Colonic mucosa (tissue), 4 donors: ENCODE data around the gene GAMT. TPM values are rescaled to one million over a fixed set of nuclear protein-coding genes. Genes with fewer than 3 reads are reported as not detected.

Source experiments
- DNase-seq: peaks from one replicate; pipeline ENCODE4 v3.0.0-alpha.2; 2020
- H3K27ac ChIP-seq: fragments of 200-600 bp; one replicate; pipeline ENCODE4 v1.8.0; 2021
- H3K27me3 ChIP-seq: fragments of 200-600 bp; one replicate; pipeline ENCODE4 v1.8.0; 2021
- H3K36me3 ChIP-seq: fragments of 200-600 bp; one replicate; pipeline ENCODE4 v1.8.0; 2021
- H3K4me1 ChIP-seq: fragments of 200-600 bp; one replicate; pipeline ENCODE4 v1.8.0; 2021; ENCODE audit warnings: mild to moderate bottlenecking
- H3K4me3 ChIP-seq: fragments of 200-600 bp; one replicate; pipeline ENCODE4 v1.8.0; 2021
- H3K9ac ChIP-seq, 2 donors: one replicate each; pipeline ENCODE4 v1.7.0; 2013; ENCODE audit warnings: control low read depth in 2 of 2, low read depth in 2 of 2, low read length in 2 of 2
- H3K9me3 ChIP-seq: fragments of 200-600 bp; one replicate; pipeline ENCODE4 v1.8.0; 2021
- CTCF ChIP-seq: fragments of 200-600 bp; IDR thresholded peaks from one replicate; pipeline ENCODE4 v1.8.0; 2022; ENCODE audit warnings: antibody characterized with exemption, mild to moderate bottlenecking
- intact Hi-C: fragments of 100-400 bp; cut with DNase I; formaldehyde crosslinking; loops from one replicate; pipeline ENCODE4 v1.14.1; 2022
- total RNA-seq, 2 donors: library from RNA; stranded (reverse); fragmentation: NEBNext Ultra II Directional in 1 of 2; extraction: Animal tissue kit (Norgen Biotek cat#: 25700) in 1 of 2; gene quantifications; one replicate each; pipeline ENCODE4 v1.2.1, GENCODE V29; 2021
- donor health status: healthy.
- donor health status: DM: no; HTN: no; CAD: no.
- donor health status: DM: no; HTN: no; CAD: no.

The GAMT gene
- total RNA-seq, 2 donors from 2014 or later = 3.3 to 3.7 TPM

GRCh38 chr19:1384478-1385110 lies 16.7 kb downstream of the GAMT start:
- intact Hi-C loops = loop anchor here (5.0 kb wide), 2 partner anchors 67 to 102 kb away; no protein-coding TSS in a partner anchor
- peaks cover 6% of the 10 kb centered on the region for H3K4me1 ChIP-seq
- DNase-seq = no peak
- peak overlapping the region; percentile 98 to 99 for H3K9ac ChIP-seq
- H3K4me3 ChIP-seq = peak overlapping the region; percentile 99
- peak overlapping the region; percentile 78 for H3K27ac ChIP-seq
- H3K36me3 ChIP-seq = peaks cover 7% of the 10 kb centered on the region
- no peak for TF ChIP-seq CTCF
- H3K27me3 ChIP-seq = no peaks in the 10 kb centered on the region
- H3K9me3 ChIP-seq = no peaks in the 10 kb centered on the region

- Histone ChIP-seq H3K27ac (peak overlapping the region; percentile 78), H3K4me1 (peaks cover 6% of the 10 kb centered on the region), H3K4me3 (peak overlapping the region; percentile 99), H3K36me3 (peaks cover 2% of the 10 kb centered on the region), H3K27me3 (no peaks in the 10 kb centered on the region), H3K9ac (peak overlapping the region; percentile 98 to 99), H3K9me3 (no peaks in the 10 kb centered on the region)
- DNase-seq = no peak
- TF ChIP-seq CTCF = no peak
- intact Hi-C loops = loop anchor here (5.0 kb wide), 2 partner anchors 67 to 102 kb away; no protein-coding TSS in a partner anchor
These were observed 17.3 kb downstream of the GAMT start for GRCh38 chr19:1384085-1384462.

- Histone ChIP-seq H3K9ac (peak within 1 kb of the TSS; percentile 98 to 99), H3K9me3 (no peaks in the 10 kb centered on the region), H3K27me3 (no peaks in the 10 kb centered on the region), H3K36me3 (no peaks in the 10 kb centered on the region), H3K4me1 (peaks cover 6% of the 10 kb centered on the region), H3K4me3 (peak within 1 kb of the TSS; percentile 99), H3K27ac (peak within 1 kb of the TSS; percentile 78)
- intact Hi-C loops = loop anchor here (5.0 kb wide), 2 partner anchors 66 to 101 kb away; no protein-coding TSS in a partner anchor
- TF ChIP-seq CTCF = no peak
- DNase-seq = peak; percentile 90
These were observed 17.8 kb downstream of the GAMT start, which contains the start of gene NDUFS7 for GRCh38 chr19:1383312-1384084. Gene NDUFS7, plus strand, starts transcription at chr19:1383907. Its CDS starts 20 bp downstream, at chr19:1383927.

- intact Hi-C loops = loop anchor here (5.0 kb wide), 2 partner anchors 66 to 101 kb away; no protein-coding TSS in a partner anchor
- H3K9me3 ChIP-seq = no peaks in the 10 kb centered on the region
- TF ChIP-seq CTCF = no peak
- H3K4me1 ChIP-seq = peaks cover 6% of the 10 kb centered on the region
- no peak overlapping the region for H3K27ac ChIP-seq
- no peaks in the 10 kb centered on the region for H3K36me3 ChIP-seq
- H3K9ac ChIP-seq = peak overlapping the region in 1 of 2 donors; percentile 12
- no peaks in the 10 kb centered on the region for H3K27me3 ChIP-seq
- H3K4me3 ChIP-seq = no peak overlapping the region
- DNase-seq = no peak
These were observed 18.4 kb downstream of the GAMT start for GRCh38 chr19:1383017-1383311.

GRCh38 chr19:1382250-1382649 lies 19.1 kb downstream of the GAMT start:
- TF ChIP-seq CTCF = no peak
- DNase-seq = no peak
- Histone ChIP-seq H3K4me3 (no peak overlapping the region), H3K27ac (no peak overlapping the region), H3K36me3 (no peaks in the 10 kb centered on the region), H3K9ac (no peak overlapping the region), H3K27me3 (no peaks in the 10 kb centered on the region), H3K4me1 (peaks cover 6% of the 10 kb centered on the region), H3K9me3 (no peaks in the 10 kb centered on the region)
- intact Hi-C loops = loop anchor here (5.0 kb wide), 2 partner anchors 65 to 100 kb away; no protein-coding TSS in a partner anchor
